ENCODE results near the gene VPS26C.

DNA sequence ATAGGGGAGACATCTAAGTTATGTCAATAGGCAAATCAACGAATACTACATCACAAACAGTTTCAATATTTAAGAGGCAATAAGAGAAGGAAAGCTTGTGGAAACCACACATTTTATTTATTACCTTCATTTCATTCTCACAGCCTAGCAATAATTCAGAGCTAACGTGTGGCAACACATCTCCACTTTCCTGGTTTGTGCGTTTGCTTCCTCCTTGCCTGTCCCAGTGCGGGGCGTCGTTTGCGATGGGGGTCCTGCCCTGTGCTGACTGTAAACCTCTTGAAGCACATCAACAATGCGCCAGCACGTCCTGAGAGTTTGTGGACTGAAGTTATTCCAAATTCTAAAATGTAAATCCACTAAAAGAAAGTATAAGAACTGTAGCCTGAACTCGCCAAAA lies 14.4 kb upstream of the VPS26C start:
- TF ChIP-seq POLR2AphosphoS5 (IDR thresholded peaks at IDR 0.05): no peak
- TF ChIP-seq EP300 (IDR thresholded peaks at IDR 0.05): no peak
